HG03354 (cell line): Measurements from ENCODE around the gene HDHD5.

Experiments used
- ATAC-seq: cut with Tn5 transposase; IDR thresholded peaks from one replicate; pipeline ENCODE4 v1.9.1; 2021; ENCODE audit warnings: mild to moderate bottlenecking; ENCODE audit not compliant: unreplicated experiment, poor library complexity, severe bottlenecking

HDHD5 gene

DNA sequence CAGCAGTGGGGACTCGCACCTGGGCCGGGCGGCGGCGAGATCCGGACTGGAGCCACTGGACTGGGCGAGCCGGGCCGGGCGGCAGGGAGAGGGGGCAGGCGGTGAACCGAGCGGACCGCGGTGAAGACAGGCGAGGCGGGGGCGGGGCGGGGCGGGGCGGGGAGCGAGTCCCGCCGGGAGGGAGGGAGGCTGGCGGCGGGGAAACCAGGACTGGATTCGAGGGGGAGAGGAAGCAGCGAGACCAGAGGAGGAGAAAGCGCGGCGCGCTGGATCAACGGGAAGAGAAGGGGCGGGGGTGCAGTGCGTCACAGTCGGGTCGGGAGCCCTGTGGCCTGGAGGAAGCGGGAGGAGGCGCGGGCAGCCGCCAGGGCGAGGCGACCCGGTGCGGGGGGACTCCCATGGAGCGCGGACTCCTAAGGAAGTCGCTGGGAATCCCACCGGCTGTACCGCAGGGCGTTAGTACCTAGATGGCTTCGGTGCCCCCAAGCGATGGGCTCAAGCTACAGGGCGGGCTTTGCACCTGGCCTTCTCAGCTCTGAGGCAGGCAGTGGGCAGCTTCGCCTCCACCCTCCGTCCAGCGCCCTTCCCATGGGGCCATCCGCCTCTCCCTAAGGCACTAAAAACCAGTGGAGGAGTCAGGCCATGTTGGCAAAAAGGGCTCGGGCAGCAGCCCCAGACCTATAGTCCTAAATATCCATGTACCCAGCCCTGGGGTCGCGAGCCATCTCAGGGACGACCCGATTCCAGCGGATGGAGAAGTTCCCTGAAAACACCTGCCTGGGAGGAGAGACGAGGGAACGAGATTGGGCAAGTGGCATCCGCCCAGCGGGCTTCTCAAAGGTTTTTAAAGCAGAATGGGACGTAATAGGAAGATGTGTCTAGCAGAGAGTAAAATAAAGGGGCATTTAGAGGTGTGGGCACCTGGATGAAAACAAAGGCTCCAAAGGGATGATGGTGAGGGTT is 37.6 kb downstream of the HDHD5 start, which contains the start of gene TMEM121B:
Gene TMEM121B, minus strand, starts transcription at position 128 of the 963 bp plus-strand sequence. CDS start 233 bp downstream, outside the sequence.
- ATAC-seq = no peak

- no peak for ATAC-seq
Measured at GRCh38 chr22:17120711-17121232, 38.3 kb downstream of the HDHD5 start.

DNA sequence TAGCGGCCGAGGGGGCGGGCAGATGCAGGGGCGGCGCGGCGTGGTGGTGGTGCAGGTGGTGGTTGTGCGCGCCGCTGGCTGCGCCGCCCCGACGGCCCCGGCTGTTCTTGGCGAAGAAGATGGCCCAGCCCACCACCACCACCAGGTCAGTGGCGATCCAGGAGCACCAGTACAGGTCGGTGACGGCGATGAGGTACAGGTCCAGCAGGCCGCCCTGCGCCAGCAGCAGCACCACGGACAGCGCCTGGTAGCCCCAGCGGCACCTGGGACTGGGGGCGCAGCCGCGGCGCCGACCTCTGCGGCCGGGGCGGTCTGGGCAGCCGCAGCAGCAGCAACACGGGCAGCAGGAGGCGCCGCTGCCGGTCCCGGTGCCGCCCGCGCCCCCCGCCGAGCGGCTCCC is 38.8 kb downstream of the HDHD5 start:
- ATAC-seq = no peak

DNA sequence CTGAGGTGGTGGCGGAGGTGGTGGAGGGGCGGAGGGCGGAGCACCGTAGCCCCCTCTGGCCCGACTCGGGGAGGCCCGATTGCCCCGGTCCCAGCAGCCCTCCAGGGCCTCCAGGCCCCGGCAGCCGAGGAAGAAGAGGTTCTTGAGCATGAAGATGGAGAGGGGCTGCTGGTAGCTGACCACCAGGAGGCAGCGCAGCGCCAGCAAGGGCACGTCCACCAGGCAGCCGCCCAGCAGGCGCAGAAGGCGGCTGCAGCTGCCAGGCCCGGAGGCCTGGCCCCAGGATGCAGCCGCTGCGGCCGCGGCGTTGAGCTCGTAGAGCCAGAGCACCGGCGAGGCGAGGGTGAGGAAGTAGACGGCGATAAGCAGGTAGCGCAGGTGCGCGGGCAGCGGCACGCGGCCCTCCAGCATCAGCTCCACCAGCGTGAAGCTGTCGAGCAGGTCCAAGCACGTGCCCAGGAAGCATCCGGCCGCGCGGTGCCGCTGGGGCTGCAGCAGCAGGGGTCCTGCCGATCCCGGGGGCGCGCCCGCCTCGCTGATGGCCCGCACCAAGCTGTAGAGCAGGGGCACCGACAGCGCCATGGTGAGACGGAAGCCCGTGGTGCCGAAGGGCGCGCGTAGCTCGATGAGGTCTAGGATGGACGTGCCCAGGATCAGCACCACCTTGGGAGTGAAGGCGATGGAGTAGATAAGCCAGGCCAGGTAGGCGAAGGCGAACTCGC is 39.4 kb downstream of the HDHD5 start:
- ATAC-seq = no peak

DNA sequence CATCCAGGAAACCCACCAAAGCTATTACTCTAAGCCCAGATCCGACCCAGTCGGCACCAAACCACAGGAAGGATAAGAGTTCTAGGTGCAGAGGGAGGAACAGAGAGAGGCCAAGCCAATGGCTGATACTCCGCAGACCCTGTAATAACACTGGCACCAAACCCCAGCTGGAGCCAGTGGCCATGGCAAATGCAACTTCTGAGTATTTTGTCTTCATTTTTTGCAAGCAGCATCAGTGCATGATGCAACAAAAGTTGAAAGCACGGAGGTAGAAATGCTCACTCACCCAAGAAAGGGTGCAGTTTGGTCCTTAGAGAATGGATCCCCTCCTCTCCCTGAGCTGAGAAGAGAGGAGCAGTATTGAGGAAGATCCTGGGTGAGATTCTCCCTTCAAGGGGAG is 40.7 kb downstream of the HDHD5 start:
- ATAC-seq = no peak

DNA sequence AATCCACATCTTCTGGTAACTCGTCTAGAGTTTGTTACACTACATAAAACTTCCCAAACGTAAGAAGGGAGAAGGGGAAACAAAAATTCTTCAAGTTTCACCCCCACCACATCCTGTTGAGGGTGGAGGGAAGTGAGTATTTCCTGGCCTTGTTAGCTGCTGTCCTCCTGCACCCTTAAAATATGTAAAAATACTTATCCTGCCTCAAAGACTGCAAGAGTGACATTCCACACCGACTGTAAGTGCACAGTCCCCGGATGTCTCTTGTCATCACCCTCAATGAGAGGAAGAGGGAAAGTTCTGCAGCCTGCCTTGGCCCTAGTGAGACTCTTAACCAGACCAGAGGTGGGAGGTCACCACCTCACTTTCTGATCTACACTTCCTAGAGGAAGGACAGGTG is 41.2 kb downstream of the HDHD5 start:
- ATAC-seq = peak; percentile 27

DNA sequence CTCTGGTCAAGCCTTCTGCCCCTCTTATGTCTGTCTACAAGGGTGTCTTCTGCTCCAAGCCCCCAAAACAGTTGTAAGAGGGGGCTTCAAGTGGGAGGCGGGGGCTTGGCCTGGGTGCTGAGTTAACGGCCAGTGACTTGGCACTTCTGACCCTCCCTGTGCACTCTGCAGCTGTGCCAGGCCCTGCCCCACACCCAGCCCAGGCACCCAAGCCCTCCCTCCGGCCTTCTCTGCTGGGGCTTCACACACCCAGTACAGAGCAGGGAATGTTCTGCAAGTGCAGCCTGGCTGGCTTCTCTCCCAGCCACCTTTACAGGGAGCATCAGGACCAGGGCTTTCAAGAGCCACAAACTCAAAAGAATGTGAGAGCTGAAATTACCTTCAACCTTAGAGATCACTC is 41.7 kb downstream of the HDHD5 start:
- no peak for ATAC-seq

DNA sequence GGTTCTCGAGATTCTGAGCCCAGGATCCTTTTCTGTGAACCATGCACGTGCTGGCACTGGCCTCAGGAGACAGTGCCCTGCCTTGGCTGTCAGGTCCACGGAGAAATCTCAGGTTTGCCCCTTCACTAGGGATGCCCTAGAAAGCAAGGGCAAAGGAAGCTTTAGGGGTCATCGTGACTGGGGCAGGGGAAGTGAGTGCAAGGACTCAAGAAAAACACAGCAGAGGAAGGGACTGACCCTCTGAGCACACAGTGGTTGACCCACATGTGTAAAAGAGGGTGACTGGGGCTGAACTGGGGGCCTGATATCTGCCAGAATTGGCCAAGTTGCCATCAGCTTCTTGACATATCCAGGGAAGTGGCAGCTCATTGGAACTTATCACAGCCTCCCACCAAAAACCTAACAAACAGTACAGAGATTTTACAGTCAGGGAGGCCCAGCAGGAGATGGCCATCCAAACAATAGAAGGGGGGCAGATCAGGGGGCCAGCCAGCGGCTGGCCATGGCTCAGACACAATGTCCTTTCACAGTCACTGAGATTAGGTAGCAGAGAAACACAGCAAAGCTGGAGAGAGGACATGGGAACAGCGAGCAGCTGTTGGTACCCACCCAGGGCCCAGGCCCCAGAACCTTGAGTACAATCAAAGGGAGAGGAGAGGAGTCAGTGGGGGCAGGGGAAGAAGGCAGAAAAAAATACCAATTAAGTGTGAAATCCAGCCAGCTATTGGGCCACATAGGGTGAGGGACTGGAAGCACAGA is 42.3 kb downstream of the HDHD5 start:
- no peak for ATAC-seq

DNA sequence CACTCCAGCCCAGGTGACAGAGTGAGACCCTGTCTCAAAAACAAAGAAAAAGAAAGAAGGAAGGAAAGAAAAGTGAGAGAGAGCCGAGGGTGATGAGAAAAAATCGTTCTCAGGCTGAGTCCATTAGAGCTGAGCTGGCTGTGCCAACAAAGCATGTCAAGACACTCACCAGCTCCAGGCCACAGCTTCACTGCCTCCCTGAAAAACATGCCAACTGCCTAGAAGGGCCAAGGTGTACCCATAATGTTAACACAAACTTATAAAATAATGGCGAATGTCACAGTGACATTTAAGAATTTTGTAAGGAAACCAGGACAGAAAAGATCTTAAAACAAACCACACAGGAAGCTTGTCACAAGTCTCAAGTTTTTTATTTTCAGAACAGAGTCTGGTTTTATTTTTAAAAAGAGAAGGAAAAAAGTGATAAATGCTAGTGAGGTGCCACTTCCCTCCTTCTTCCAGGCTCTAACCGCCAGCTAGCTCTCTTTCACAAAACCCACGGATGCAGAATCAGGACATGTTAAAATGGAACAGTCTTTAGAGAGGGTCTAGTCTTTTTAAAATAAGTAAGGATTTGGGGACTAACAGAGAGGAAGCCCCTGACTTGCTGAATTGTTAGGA is 43.0 kb downstream of the HDHD5 start:
- no peak for ATAC-seq

- ATAC-seq = no peak
Measured at GRCh38 chr22:17115236-17115635, 43.8 kb downstream of the HDHD5 start.

- no peak for ATAC-seq
Measured at GRCh38 chr22:17114898-17115235, 44.2 kb downstream of the HDHD5 start.

- ATAC-seq = no peak
Measured at GRCh38 chr22:17114173-17114897, 44.7 kb downstream of the HDHD5 start.

- ATAC-seq = no peak
Measured at GRCh38 chr22:17113600-17113999, 45.5 kb downstream of the HDHD5 start.

- no peak for ATAC-seq
Measured at GRCh38 chr22:17112491-17113042, 46.5 kb downstream of the HDHD5 start.

DNA sequence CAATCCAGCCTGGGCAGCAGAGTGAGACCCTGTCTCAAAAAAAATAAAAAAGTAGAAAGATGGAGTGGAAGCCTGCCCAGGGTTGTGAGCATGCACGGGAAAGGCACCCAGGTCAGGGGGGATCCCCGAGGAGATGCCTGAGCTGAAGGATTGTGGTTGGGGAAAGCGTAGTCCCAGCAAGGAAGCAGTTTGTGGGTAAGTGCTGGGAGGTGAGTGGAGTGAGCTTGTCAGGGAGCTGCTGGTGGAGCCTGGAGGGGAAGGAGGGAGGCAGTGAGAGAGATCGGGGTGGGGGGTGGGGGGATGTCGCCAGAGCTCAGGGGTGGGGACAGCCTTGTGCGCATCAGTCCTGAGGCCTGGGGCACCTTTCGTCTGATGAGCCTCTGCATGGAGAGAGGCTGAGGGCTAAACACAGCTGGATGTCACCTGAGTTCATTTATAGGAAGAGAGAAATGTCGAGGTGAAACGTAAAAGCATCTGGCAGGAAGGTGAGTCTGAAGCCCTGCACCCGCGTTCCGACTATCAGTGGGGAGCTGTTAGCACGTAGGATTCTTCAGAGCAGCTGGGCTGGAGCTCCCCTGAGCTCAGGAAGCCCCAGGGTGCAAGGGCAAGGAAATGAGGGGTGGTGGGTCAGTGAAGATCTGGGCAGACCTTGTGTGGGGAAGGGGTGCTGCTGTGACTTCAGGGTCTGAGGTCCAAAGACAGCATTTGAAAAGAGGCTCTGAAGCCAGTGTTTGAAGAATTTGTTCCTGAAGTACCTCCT is 48.1 kb downstream of the HDHD5 start:
- no peak for ATAC-seq

- ATAC-seq = no peak
Measured at GRCh38 chr22:17109976-17110375, 49.1 kb downstream of the HDHD5 start.

DNA sequence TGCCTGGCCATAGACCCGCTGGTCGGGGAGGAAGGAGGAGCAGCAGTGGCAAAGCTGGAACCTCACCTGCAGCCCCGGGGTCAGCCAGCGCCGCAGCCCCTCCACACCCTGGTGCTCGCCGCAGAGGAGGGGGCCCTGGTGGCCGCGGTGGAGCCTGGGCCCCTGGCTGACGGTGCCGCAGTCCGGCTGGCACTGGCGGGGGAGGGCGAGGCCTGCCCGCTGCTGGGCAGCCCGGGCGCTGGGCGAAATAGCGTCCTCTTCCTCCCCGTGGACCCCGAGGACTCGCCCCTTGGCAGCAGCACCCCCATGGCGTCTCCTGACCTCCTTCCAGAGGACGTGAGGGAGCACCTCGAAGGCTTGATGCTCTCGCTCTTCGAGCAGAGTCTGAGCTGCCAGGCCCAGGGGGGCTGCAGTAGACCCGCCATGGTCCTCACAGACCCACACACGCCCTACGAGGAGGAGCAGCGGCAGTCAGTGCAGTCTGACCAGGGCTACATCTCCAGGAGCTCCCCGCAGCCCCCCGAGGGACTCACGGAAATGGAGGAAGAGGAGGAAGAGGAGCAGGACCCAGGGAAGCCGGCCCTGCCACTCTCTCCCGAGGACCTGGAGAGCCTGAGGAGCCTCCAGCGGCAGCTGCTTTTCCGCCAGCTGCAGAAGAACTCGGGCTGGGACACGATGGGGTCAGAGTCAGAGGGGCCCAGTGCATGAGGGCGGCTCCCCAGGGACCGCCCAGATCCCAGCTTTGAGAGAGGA is 49.8 kb downstream of the HDHD5 start:
- no peak for ATAC-seq
